HG02623 (cell line): Measurements from ENCODE around the gene BICC1.

Experiments
- ATAC-seq: cut with Tn5 transposase; IDR thresholded peaks from one replicate; pipeline ENCODE4 v1.9.1; 2021; ENCODE audit warnings: moderate library complexity; ENCODE audit not compliant: unreplicated experiment

The BICC1 gene

DNA sequence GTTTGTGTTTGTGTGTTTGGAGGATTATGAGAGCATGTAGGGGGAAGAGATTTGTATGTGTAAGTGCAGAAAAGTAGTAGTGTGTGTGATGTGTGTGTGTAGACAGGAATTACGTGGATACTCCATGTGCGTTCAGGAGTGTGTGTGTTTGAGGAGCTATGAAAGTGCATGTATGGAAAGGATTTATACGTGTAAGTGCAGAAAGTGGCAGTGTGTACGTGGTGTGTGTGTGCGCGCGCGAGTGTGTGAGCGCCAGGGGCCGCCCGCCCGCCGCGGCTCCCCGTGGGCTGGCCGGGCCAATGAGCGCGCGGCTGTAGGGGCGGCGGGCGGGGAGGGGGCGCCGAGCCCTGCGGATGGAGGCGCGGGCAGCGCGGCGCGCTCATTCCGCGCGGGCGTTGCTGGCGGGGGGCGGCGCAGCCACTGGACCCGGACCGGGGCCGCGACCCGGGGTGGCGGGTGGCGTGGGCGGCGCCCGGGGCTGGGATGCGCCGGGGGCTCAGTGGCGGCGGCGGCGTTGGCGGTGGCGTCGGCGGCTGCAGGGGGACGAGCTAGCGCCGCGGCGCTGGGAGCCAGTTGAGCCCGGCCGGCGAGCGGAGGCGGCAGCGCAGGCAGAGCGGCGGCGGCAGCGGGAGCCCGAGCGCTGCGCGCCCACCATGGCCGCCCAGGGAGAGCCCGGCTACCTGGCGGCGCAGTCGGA is at the start of gene BICC1:
Gene BICC1 (plus strand): TSS at position 382 of the 697 bp plus-strand sequence. CDS start 272 bp downstream, at position 654.
- no peak for ATAC-seq

DNA sequence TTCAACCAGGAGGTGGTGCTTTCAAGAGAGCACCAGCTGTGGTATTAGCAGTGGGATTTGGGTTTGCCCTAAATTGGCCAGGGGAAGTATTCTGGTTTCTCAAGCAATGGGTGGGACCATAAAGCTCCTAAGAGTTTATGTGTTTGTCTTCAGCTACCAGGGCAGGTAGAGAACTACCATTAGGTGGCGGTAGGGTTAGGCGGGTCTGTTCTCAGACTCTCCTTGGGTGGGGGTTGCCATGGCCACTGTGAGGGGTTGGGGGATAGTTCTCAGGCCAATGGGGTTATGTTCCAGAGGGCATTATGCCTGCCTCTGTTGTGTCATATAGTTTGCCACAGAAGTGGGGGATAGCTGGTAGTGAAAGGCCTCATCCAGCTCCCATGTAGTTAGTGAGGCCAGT is 47.7 kb upstream of the BICC1 start:
- no peak for ATAC-seq

GRCh38 chr10:58465629-58466028 is 47.0 kb upstream of the BICC1 start:
- no peak for ATAC-seq

DNA sequence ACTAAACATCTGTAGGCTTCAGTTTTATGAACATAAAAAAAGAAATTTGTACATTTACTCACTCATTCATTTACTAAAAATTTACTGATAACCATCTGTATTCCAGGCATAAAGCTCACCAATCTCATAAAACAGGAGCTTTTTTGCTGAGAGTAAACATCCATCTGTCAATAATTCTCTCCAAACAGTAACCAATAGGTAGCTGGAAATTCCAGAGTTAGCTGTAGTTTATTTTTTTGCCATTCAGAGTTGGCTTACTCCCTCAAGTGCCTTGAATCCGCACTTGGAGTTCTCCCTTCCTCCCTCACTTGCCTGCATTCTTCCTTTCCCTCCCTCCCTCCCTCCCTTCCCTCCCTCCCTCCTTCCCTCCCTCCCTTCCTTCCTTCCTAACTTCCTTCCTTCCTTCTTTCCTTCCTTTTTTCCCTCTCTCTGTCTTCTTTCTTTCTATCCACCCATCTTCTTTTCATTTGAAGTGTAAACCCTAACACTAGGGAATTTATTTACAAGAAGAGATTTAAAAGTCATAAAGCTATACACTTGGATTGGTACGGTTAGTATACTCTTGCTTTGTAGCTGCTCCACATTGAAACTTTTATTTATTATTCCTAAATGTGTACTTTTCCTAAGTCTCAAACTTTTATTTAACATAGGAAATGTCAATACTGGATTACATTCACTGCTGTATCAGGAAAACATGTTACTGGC is 44.6 kb upstream of the BICC1 start:
- no peak for ATAC-seq

- no peak for ATAC-seq
These were observed 38.7 kb upstream of the BICC1 start for GRCh38 chr10:58473976-58474375.

DNA sequence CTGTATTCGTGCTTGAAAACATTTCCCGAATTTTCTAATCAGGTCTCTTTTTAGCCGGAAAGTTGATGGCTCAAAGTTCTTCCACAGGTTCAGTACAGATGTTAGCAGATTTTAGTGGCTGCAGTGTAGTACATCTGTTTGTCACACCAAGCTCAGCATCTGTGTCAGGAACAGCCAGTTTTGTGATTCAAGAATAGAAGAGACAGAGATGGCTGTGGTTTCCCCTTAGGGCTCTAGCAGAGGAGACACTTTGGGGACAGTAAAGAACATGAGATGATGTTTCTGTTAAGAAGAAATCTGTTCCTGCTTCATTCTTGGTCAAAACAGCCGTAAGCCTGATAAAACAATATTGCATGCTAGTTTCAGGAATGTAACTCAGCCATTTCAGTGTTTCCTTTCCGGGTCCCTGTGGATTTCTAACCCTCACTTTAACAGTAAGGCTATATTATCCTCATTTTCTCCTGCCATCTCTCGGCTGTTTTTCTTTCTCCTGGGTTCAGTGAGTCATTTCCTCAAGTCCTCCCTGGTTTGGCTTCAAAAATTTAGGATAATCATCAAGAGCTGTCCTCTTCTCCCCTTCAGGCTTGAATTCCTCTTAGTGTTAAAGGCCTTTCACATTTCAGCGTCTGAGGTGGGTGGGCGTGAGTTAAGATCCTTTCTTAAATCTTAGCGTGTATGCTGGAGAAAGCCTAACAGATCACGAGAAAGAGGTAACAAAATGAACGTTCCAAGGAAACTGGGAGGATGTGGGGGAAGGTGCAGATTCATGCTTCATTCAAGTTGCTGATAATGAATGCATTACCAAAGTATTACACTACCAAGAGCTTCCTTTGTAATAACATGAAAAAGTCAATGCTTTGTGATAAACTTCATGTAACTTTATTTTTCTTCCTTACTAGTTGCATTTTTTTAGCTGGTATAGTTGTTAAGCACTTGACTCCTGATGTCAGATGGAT is 37.1 kb upstream of the BICC1 start:
- no peak for ATAC-seq

GRCh38 chr10:58477122-58477521 is 35.5 kb upstream of the BICC1 start:
- ATAC-seq: no peak

- ATAC-seq: no peak
These were observed 34.8 kb upstream of the BICC1 start for GRCh38 chr10:58477902-58478301.

- ATAC-seq: no peak
These were observed 33.6 kb upstream of the BICC1 start for GRCh38 chr10:58479045-58479444.

- ATAC-seq: no peak
These were observed 32.4 kb upstream of the BICC1 start for GRCh38 chr10:58480321-58480720.

- no peak for ATAC-seq
These were observed 31.0 kb upstream of the BICC1 start for GRCh38 chr10:58481569-58482109.

- ATAC-seq: no peak
These were observed 25.9 kb upstream of the BICC1 start for GRCh38 chr10:58486821-58487220.

DNA sequence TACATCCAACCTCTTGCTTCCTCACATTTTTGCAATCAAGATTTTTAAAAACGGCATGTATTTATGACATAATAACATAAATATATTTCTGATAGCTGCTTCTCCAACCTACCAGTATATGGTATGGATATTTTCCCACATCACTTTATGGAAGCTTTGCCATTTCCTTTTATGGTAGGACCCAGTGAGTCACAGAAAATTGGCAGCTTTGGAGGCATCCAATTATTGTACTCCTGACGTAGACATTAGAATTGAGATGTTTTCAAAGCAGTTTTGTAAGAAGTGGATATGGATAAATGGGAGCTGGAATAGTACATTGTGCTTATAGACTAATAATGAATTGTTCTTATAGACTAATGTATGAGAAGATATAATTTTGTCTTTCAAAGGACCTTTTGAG is 23.8 kb upstream of the BICC1 start:
- no peak for ATAC-seq

GRCh38 chr10:58502956-58503355 is 9.7 kb upstream of the BICC1 start:
- ATAC-seq: no peak

DNA sequence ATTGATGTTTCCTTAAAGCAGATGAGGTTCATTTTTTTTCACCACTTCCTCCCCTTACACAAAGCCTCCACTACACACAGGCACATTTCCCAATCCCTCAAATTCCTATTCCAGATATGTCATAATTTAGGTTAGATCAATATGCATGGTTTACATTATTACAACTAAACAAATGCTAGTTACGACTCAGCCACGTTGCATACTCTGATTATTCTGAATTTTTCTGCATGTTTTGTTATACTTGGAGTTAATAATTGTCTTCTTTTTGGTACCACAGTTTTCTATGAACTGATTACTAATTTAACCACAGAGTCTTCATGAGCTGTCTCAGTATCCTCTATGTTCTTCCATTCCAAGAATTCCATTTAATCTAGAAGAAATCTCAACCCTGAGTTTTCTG is 4.4 kb upstream of the BICC1 start:
- no peak for ATAC-seq

DNA sequence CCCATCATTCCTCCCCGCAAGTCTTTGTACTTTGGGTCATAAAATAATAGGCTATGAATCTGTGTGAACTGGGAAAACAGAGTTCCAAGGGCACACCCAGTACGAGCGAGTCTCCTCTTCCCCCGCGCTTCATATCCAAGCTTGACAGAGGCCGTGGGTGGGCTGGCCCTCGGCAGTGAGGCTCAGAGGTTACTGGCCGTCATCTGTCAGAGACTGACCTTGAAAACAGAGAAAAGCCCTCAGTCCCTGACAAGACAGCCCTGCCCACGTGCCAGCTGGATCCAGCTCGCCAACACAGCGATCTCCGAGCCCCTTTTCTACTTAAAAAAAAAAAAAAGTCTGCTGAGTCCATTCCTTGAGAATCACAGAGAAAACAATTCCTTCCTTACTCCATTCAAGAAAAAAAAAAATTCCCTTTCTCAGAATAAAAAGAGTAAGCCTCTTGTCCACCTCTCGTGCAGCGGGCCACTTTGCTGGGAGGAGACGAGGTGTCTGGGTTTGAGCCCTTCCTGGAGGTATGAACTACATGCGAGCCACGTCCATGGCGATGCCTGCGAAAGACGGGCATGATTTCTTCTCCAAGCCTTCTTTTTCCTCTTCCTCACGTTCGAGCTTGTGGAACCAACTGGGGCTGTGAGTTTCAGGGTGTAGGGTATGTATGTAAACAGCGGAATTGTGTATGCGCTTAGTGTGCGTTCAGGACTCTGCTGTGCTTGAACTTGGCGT is 744 bp upstream of the BICC1 start:
- ATAC-seq: no peak

- no peak for ATAC-seq
These were observed 777 bp downstream of the BICC1 start for GRCh38 chr10:58513188-58514110.

DNA sequence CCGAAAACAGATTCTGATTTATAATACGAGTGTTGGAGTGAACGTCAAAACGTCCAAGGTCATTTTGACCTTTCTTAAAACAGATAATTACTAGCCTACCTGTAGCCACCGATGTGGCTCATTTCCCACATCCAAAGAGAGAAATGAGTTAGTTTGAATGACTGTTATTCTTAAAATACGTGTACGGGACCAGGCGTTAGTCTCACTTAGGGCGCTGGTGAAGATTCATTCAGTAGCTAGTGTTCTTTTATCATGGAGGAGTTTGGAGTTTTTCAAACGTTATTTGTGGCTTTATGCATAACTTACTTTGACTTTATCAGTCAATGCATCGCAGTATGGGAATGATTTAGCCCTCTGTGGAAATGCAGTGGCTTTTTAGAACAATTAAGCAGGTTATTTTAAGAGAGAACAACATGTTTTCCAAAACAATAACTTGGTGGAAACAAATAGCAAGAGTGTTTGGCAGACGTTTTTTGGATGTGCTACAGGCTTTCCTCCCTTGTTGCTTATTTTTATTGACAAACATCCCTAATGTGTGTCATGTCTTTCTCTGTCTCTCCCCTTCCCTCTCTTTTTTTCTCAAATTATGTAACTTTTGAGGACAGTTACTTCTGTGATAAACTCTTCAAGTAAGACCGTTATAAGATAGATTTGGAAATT is 1.6 kb downstream of the BICC1 start:
- no peak for ATAC-seq
